Activated B cell treated with CpG ODN at 0.5 μM for 24 hours (primary cell): ENCODE data around the gene JDP2. TPM values are rescaled to one million over a fixed set of nuclear protein-coding genes. Genes with fewer than 3 reads are reported as not detected.

Source experiments
- ATAC-seq: fragments of 200-7000 bp; cut with Tn5 transposase; one replicate; pipeline ENCODE4 v1.10.0; 2021; ENCODE audit warnings: low read depth, mild to moderate bottlenecking, moderate library complexity
- CTCF ChIA-PET: fragments of 350-600 bp; sonication (Branson Sonifier 250); formaldehyde crosslinking; loops from one replicate; lab custom pipeline; 2021; ENCODE audit warnings: antibody characterized with exemption; lab: Charles Lee
- POLR2A ChIA-PET: fragments of 350-600 bp; sonication (Branson Sonifier 250); formaldehyde crosslinking; loops from one replicate; lab custom pipeline; 2021; ENCODE audit warnings: antibody characterized with exemption; lab: Charles Lee
- DNase-seq: peaks from one replicate; pipeline ENCODE4 v3.0.0; 2022
- H3K27ac Mint-ChIP-seq: one replicate; pipeline ENCODE4 v1.8.0; 2020; ENCODE audit warnings: mixed read lengths
- H3K27me3 Mint-ChIP-seq: one replicate; pipeline ENCODE4 v1.8.0; 2021; ENCODE audit warnings: mixed read lengths
- H3K36me3 Mint-ChIP-seq: one replicate; pipeline ENCODE4 v1.8.0; 2021; ENCODE audit warnings: low read depth, mixed read lengths
- H3K4me1 Mint-ChIP-seq: one replicate; pipeline ENCODE4 v1.8.0; 2021; ENCODE audit warnings: mixed read lengths
- H3K4me3 Mint-ChIP-seq: one replicate; pipeline ENCODE4 v1.8.0; 2020; ENCODE audit warnings: mild to moderate bottlenecking, mixed read lengths
- H3K9me3 Mint-ChIP-seq: one replicate; pipeline ENCODE4 v1.8.0; 2020; ENCODE audit warnings: mixed read lengths
- intact Hi-C: fragments of 100-400 bp; cut with micrococcal nuclease; formaldehyde crosslinking; loops from one replicate; pipeline ENCODE4 v1.15.1; 2024
- total RNA-seq: library from RNA; stranded (reverse); gene quantifications from 2 replicates; pipeline ENCODE4 v1.2.3, GENCODE V29; 2022
- TF ChIP-seq, protein P1 (sequence below): fragments of 200-600 bp; IDR thresholded peaks from one replicate; pipeline ENCODE4 v1.8.0; 2022; ENCODE audit warnings: antibody characterized with exemption, mild to moderate bottlenecking

Gene JDP2
- total RNA-seq, 1 donor from 2014 or later: 21.2 TPM

DNA sequence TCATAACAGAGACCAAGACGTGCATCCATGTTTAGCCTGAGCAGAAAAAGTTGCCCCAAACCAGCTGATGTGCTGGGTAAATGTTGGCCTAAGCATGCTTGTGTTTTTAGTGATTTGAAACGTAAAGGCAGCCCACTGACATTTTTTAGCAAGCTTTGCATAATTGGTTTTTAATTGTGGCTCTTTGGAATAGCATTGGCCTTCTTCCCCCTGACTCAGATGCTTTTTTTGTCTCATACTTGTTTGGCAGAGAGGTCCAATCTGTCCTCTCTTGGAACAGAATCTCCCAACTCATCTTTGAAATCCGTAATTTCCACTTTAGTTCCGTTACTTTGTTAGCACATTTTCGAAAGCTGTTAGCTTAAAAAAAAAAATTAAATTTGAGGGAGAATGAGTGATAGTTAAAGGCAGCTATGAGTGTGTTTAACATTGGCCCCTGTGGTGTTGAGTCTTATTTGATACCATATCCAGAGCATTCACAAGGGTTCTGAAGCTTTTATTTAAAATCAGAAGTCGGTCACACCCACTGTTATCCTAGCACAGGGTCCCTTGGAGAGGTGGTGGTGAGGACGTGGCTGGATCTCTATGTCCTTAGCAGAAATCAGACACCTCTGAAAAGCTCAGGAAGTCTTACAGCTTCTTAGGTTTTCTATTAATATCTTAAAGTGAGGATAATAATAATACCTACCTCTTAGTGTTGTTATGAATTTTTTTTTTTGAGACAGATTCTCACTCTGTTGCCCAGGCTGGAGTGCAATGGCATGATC is 15.6 kb downstream of the JDP2 start:
- CTCF ChIA-PET: interaction anchor here (0.6 to 0.7 kb wide), 2 partner anchors 10 to 249 kb away, joined by 3 read pairs; no protein-coding TSS in a partner anchor
- Mint-ChIP-seq H3K4me1 (peaks cover 26% of the 10 kb centered on the region), H3K27me3 (no peaks in the 10 kb centered on the region), H3K27ac (no peak overlapping the region), H3K4me3 (no peak overlapping the region), H3K36me3 (peaks cover 55% of the 10 kb centered on the region), H3K9me3 (no peaks in the 10 kb centered on the region)
- no peak for DNase-seq
- intact Hi-C loops: no loop called here
- POLR2A ChIA-PET: no interaction called here
- ATAC-seq: no peak
- TF ChIP-seq, protein P1, sequence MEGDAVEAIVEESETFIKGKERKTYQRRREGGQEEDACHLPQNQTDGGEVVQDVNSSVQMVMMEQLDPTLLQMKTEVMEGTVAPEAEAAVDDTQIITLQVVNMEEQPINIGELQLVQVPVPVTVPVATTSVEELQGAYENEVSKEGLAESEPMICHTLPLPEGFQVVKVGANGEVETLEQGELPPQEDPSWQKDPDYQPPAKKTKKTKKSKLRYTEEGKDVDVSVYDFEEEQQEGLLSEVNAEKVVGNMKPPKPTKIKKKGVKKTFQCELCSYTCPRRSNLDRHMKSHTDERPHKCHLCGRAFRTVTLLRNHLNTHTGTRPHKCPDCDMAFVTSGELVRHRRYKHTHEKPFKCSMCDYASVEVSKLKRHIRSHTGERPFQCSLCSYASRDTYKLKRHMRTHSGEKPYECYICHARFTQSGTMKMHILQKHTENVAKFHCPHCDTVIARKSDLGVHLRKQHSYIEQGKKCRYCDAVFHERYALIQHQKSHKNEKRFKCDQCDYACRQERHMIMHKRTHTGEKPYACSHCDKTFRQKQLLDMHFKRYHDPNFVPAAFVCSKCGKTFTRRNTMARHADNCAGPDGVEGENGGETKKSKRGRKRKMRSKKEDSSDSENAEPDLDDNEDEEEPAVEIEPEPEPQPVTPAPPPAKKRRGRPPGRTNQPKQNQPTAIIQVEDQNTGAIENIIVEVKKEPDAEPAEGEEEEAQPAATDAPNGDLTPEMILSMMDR: no peak

DNA sequence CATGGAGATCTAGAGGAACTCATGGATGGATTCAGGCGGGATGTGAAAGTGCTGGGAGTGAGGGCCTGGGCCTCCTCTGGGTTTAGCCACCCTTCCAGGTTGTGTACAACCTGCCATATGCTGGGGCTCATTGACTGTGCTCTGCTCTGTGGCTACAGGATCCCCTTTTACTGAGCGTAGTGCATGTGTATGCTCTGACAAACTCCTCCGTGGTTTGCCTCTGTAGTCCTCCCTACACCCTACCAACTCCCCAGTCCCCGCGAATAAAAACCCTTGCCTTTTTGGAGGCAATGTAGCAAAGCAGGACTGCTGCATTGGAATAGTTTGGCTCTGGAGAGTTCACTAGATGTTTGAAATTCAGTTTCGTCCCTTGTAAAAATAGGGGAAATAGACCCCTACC is 17.4 kb downstream of the JDP2 start:
- DNase-seq (no peak), ATAC-seq (no peak)
- Mint-ChIP-seq H3K4me3 (no peak overlapping the region), H3K4me1 (peaks cover 12% of the 10 kb centered on the region), H3K36me3 (peaks cover 51% of the 10 kb centered on the region), H3K27me3 (no peaks in the 10 kb centered on the region), H3K27ac (no peak overlapping the region), H3K9me3 (no peaks in the 10 kb centered on the region)
- CTCF ChIA-PET: no interaction called here
- intact Hi-C loops: no loop called here
- TF ChIP-seq, protein P1: no peak
- POLR2A ChIA-PET: no interaction called here

DNA sequence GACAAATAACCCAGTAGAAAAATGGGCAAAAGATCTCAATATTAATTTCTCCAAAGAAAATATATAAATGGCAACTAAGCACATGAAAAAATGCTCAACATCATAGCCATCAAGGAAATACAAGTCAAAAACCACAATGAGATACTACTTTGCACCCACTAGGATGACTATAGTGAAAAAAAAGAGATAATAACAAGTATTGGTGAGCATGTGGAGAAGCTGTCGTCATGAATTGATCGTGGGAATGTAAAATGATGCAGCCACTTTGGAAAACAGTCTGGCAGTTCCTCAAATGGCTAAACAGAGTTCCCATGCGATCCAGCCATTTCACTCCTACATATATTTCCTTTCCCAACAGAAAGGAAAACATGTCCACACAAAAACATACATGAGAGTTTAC is 18.1 kb downstream of the JDP2 start:
- no peaks in the 10 kb centered on the region for H3K27me3 Mint-ChIP-seq
- no peak overlapping the region for H3K27ac Mint-ChIP-seq
- ATAC-seq (no peak), DNase-seq (no peak)
- H3K4me3 Mint-ChIP-seq: no peak overlapping the region
- intact Hi-C loops: no loop called here
- ChIA-PET POLR2A (no interaction called here), CTCF (no interaction called here)
- H3K36me3 Mint-ChIP-seq: peaks cover 51% of the 10 kb centered on the region
- H3K4me1 Mint-ChIP-seq: peaks cover 5% of the 10 kb centered on the region
- H3K9me3 Mint-ChIP-seq: no peaks in the 10 kb centered on the region
- TF ChIP-seq, protein P1: no peak

DNA sequence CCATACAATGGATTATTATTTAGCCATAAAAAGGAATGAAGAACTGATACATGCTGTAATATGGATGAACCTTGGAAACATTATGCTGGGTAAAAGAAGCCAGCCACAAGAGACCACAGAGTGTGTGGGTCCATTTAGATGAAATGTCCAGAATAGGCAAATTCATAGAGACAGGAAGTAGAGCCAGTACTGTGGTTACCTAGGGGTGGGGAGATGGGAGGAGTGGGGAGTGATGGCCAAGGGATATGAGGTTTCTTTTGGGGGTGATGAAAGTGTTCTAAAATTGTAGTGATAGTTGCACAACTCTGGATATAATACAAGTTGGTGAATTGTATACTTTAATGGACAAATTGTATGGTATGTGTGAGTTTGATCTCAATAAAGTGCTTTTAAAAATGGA is 18.6 kb downstream of the JDP2 start:
- ChIA-PET CTCF (interaction anchor here (1.4 kb wide), 1 partner anchor 114 kb away, joined by 3 read pairs; no protein-coding TSS in a partner anchor), POLR2A (no interaction called here)
- H3K27me3 Mint-ChIP-seq: no peaks in the 10 kb centered on the region
- ATAC-seq: no peak
- intact Hi-C loops: no loop called here
- TF ChIP-seq, protein P1: no peak
- no peak overlapping the region for H3K27ac Mint-ChIP-seq
- peaks cover 3% of the 10 kb centered on the region for H3K4me1 Mint-ChIP-seq
- H3K36me3 Mint-ChIP-seq: peaks cover 54% of the 10 kb centered on the region
- H3K4me3 Mint-ChIP-seq: no peak overlapping the region
- no peaks in the 10 kb centered on the region for H3K9me3 Mint-ChIP-seq
- no peak for DNase-seq

DNA sequence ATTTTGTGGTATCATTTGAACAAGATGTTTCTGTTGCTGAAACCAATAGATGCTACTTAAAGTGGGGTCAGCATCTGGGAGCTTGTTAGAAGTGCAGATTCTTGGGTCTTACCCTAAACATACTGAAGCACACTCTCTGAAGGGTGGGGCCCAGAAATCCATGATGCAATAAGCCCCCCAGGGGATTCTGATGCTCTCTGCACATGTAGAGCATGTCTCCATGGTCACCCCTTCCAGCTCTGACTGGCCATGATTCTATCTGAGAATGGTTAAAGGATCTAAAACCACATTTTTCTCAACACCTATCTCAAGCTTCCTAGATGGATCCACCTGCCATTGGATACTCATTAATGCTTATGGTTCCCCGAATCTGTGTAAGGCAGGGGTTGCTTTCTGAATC is 20.4 kb downstream of the JDP2 start:
- H3K4me3 Mint-ChIP-seq: no peak overlapping the region
- POLR2A ChIA-PET: no interaction called here
- ATAC-seq: peak; percentile 50
- no peaks in the 10 kb centered on the region for H3K9me3 Mint-ChIP-seq
- no peaks in the 10 kb centered on the region for H3K27me3 Mint-ChIP-seq
- CTCF ChIA-PET: no interaction called here
- TF ChIP-seq, protein P1: no peak
- H3K4me1 Mint-ChIP-seq: peaks cover 3% of the 10 kb centered on the region
- H3K36me3 Mint-ChIP-seq: peaks cover 42% of the 10 kb centered on the region
- intact Hi-C loops: no loop called here
- DNase-seq: no peak
- H3K27ac Mint-ChIP-seq: no peak overlapping the region
